Motor neuron (in vitro differentiated cells): ENCODE results near the gene FAM13A. TPM values are rescaled to one million over a fixed set of nuclear protein-coding genes. Genes with fewer than 3 reads are reported as not detected.
"Not testable (repeated sequence)": the region's sequence is repeated elsewhere in the genome, so short reads cannot be mapped to it uniquely, and the experiment has no call there.

Experiments used
- ATAC-seq, 8 experiments: fragments of 200-7000 bp; cut with Tn5 transposase; replicated peaks in 6 of 8; 2 replicates each; pipeline ENCODE4 v1.8.0; 2021; ENCODE audit warnings: mild to moderate bottlenecking in 8 of 8, moderate library complexity in 8 of 8
- H3K27ac ChIP-seq, 2 donors: fragments of 250-450 bp; sonication (Bioruptor Pico); 2 replicates each; pipeline ENCODE4 v1.9.0; 2021; ENCODE audit warnings: antibody characterized with exemption in 2 of 2, mild to moderate bottlenecking in 2 of 2, moderate library complexity in 1 of 2
- H3K4me1 ChIP-seq, 2 donors: fragments of 250-450 bp; sonication (Bioruptor Pico); replicated peaks in 1 of 2; 2 replicates each; pipeline ENCODE4 v1.6.1; 2021; ENCODE audit warnings: antibody characterized with exemption in 2 of 2, mild to moderate bottlenecking in 2 of 2, moderate library complexity in 1 of 2
- H3K4me3 ChIP-seq, 5 donors: fragments of 250-450 bp; sonication (Bioruptor Pico); 2 replicates each; pipeline ENCODE4 v1.9.0; 2021; ENCODE audit warnings: antibody characterized with exemption in 5 of 5, mild to moderate bottlenecking in 5 of 5, moderate library complexity in 4 of 5
- WGBS, 10 experiments: fragments of 450-650 bp; shearing (Covaris generic); methylation state at CpG; one replicate each; pipeline ENCODE4 v1.0.0; 2022; 5-methylcytosine and 5-hydroxymethylcytosine counted together
- in situ Hi-C, 9 experiments: fragments of 400-800 bp; cut with MboI; loops; one replicate each; pipeline ENCODE4 v1.15.0; 2021; ENCODE audit warnings: low sequenced_read_pairs in 9 of 9, low pct_unique_long_range_greater_than_20kb in 2 of 9; ENCODE audit not compliant: unreplicated experiment in 9 of 9
- total RNA-seq, 8 experiments: library from RNA; unstranded; fragments of 300-600 nt; gene quantifications; 2 replicates each; pipeline versions ENCODE4 v1.2.3 to v1.2.4, GENCODE V29; 2022

The FAM13A gene
- total RNA-seq, 8 experiments from 2014 or later, result 8.0 to 52.2 (median 16.1) TPM

- ATAC-seq, result no peak
- H3K4me3 ChIP-seq, result no peak overlapping the region
- H3K27ac ChIP-seq, result no peak overlapping the region
- no peaks in the 10 kb centered on the region for H3K4me1 ChIP-seq
- in situ Hi-C loops, result no loop called here
- WGBS, 10 experiments, result 23 to 91% (median 68%) methylated on average over 1 to 3 of the region's 3 CpGs; no CpG with 5 or more reads in 1 of the 10 experiments
Observed at GRCh38 chr4:88933414-88934160, 123.4 kb downstream of the FAM13A start.

- H3K27ac ChIP-seq, result no peak overlapping the region
- ATAC-seq, result no peak
- no peaks in the 10 kb centered on the region for H3K4me1 ChIP-seq
- no peak overlapping the region for H3K4me3 ChIP-seq
- WGBS, 10 experiments, result 50 to 100% (median 100%) methylated on average over 1 of the region's 1 CpG; no CpG with 5 or more reads in 1 of the 10 experiments
- in situ Hi-C loops, result no loop called here
Observed at GRCh38 chr4:88928852-88929251, 128.1 kb downstream of the FAM13A start.

- no peak overlapping the region for H3K4me3 ChIP-seq
- H3K4me1 ChIP-seq, result no peaks in the 10 kb centered on the region
- in situ Hi-C loops, result no loop called here
- no peak for ATAC-seq
- H3K27ac ChIP-seq, result no peak overlapping the region
Observed at GRCh38 chr4:88927420-88927819, 129.6 kb downstream of the FAM13A start.

GRCh38 chr4:88919056-88919455 lies 137.9 kb downstream of the FAM13A start:
- no peak overlapping the region for H3K27ac ChIP-seq
- no peaks in the 10 kb centered on the region for H3K4me1 ChIP-seq
- no peak for ATAC-seq
- in situ Hi-C loops, result no loop called here
- H3K4me3 ChIP-seq, result no peak overlapping the region

GRCh38 chr4:88913181-88913580 lies 143.8 kb downstream of the FAM13A start:
- in situ Hi-C loops, H3K4me1 ChIP-seq, H3K27ac ChIP-seq, H3K4me3 ChIP-seq, ATAC-seq: not testable (repeated sequence)

GRCh38 chr4:88911246-88912212 lies 145.5 kb downstream of the FAM13A start:
- 74 to 100% (median 89%) methylated on average over 3 to 5 of the region's 5 CpGs for WGBS, 10 experiments
- no peak for ATAC-seq
- Histone ChIP-seq H3K4me3 (no peak overlapping the region), H3K4me1 (no peaks in the 10 kb centered on the region), H3K27ac (no peak overlapping the region)
- in situ Hi-C loops, result no loop called here

GRCh38 chr4:88910101-88910500 lies 146.9 kb downstream of the FAM13A start:
- WGBS, 10 experiments, result 92 to 100% (median 96%) methylated on average over 2 of the region's 2 CpGs; no CpG with 5 or more reads in 1 of the 10 experiments
- in situ Hi-C loops, result no loop called here
- Histone ChIP-seq H3K27ac (no peak overlapping the region), H3K4me3 (no peak overlapping the region), H3K4me1 (no peaks in the 10 kb centered on the region)
- no peak for ATAC-seq

GRCh38 chr4:88908521-88908920 lies 148.5 kb downstream of the FAM13A start:
- Histone ChIP-seq H3K4me1 (no peaks in the 10 kb centered on the region), H3K27ac (no peak overlapping the region), H3K4me3 (no peak overlapping the region)
- WGBS, 10 experiments, result 82 to 88% (median 83%) methylated on average over 1 to 3 of the region's 3 CpGs; no CpG with 5 or more reads in 3 of the 10 experiments
- in situ Hi-C loops, result no loop called here
- ATAC-seq, result no peak

- in situ Hi-C loops, result no loop called here
- Histone ChIP-seq H3K27ac (no peak overlapping the region), H3K4me1 (no peaks in the 10 kb centered on the region), H3K4me3 (no peak overlapping the region)
- 78 to 100% (median 100%) methylated on average over 1 of the region's 1 CpG; no CpG with 5 or more reads in 5 of the 10 experiments for WGBS, 10 experiments
- peak in 3 of 8 experiments; percentile 33 to 91 (median 72) for ATAC-seq
Observed at GRCh38 chr4:88908003-88908402, 149.0 kb downstream of the FAM13A start.

GRCh38 chr4:88907478-88907877 lies 149.5 kb downstream of the FAM13A start:
- no peak for ATAC-seq
- H3K27ac ChIP-seq, result no peak overlapping the region
- 0 to 100% (median 90%) methylated on average over 1 to 5 of the region's 5 CpGs; no CpG with 5 or more reads in 1 of the 10 experiments for WGBS, 10 experiments
- in situ Hi-C loops, result no loop called here
- no peak overlapping the region for H3K4me3 ChIP-seq
- H3K4me1 ChIP-seq, result no peaks in the 10 kb centered on the region

- in situ Hi-C loops, ATAC-seq, H3K4me1 ChIP-seq, H3K4me3 ChIP-seq, H3K27ac ChIP-seq: not testable (repeated sequence)
- WGBS, 10 experiments, result 74 to 100% (median 90%) methylated on average over 1 to 3 of the region's 3 CpGs
Observed at GRCh38 chr4:88904240-88904639, 152.7 kb downstream of the FAM13A start.

- in situ Hi-C loops, result no loop called here
- no peak overlapping the region for H3K27ac ChIP-seq
- H3K4me3 ChIP-seq, result no peak overlapping the region
- no peaks in the 10 kb centered on the region for H3K4me1 ChIP-seq
- 17 to 100% (median 68%) methylated on average over 1 to 2 of the region's 2 CpGs; no CpG with 5 or more reads in 1 of the 10 experiments for WGBS, 10 experiments
- ATAC-seq, result no peak
Observed at GRCh38 chr4:88900432-88900831, 156.6 kb downstream of the FAM13A start.

- in situ Hi-C loops, result no loop called here
- no peak for ATAC-seq
- Histone ChIP-seq H3K4me1 (no peaks in the 10 kb centered on the region), H3K4me3 (no peak overlapping the region), H3K27ac (no peak overlapping the region)
Observed at GRCh38 chr4:88897752-88898151, 159.2 kb downstream of the FAM13A start.
